Right hindlimb (tissue), 1 donor: ENCODE measurements around the gene SORCS2.

Experiments
- DNase-seq: peaks from one replicate; pipeline ENCODE4 v3.0.0-alpha.2; 2018

The SORCS2 gene

DNA sequence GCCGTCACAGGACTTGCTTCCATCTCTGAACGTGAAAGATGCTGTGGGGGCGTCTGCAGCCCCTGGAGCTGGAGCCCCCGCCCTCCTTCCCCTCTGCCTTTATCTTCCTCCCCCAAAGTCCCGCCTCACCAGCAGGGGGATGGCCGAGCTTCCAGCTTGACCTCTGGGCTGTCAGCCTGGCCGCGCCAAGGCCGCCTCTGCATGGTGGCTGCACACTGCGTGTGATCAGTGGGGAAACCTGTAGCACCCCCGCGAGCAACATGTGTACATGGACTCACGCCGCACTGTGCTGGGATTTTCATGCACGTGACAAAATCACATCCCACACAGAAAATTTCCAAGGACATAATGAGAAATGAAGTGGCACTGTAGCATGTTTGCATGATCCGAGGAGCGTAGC lies 268.9 kb downstream of the SORCS2 start:
- no peak for DNase-seq

DNA sequence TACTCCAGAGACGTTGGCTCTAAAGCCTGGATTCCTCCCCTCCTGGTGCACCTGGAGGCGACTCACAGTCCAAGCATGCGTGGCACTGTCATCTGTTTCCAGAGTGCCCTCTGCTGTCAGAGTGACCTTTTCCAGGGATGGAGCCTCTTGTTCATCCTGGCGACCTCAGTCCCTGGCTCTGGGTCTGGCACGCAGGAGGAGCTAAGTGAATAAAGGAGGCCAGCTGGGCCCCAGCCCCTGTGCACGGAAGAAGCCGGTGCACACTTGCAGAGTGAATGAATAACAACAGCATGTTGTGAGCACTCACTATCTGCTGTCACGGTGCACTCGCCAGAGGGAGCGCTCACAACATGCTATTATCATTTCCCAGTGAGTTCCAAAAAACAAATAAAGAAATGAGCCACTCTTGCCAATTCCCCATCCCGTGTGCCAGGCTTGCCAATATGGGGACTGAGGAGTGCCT lies 270.2 kb downstream of the SORCS2 start:
- peak; percentile 47 for DNase-seq

DNA sequence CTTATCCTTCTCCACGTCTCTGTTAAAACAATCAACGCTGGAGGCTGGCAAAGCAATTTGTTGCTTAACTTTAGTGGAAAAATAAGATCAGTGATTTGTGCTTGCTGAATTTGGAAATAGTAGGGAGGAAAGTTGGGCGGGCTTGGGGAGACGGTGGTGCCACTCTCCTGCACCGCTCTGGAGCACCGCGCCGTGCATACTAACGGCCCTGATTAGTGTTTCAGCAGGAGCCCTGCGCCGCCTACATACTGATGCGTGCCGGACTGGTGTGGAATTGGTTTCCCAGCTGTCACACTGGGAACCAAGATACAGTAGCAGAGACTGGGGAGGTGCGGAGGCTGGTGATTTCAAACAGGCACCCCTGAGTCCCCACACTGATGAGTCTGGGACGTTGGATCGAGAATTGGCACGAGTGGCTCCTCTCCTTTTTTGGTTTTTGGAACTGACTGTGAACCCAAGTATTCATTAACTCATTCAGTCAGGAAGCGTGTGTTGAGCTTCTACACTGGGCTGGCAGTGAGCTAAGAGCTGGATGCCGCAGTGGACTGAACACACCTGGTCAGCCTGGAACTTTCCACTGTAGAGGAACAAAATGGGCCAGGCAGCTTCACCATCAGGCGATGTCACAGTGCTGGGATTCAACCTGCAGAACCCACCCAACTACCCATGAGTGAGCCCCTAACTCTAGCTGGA lies 271.4 kb downstream of the SORCS2 start:
- DNase-seq: peak; percentile 86

DNA sequence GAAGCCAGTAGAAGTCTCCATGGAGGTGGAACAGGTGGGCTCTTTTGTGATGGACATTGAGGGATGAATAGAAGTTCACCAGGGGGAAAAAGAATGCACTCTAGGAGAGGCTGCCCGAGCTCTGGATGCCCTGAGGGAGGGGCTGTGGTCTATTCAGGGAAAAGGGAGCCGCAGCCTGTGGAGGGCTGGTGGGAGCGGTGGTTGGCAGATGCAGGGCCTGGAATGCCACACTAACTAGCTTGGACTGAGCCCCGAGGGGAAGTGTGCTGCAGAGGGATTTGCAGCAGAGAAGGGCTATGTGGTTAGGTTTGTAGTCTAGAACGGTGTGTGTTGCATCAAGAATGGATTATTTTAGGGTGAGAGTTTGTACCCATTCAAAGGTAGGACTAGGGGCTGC lies 271.9 kb downstream of the SORCS2 start:
- no peak for DNase-seq

DNA sequence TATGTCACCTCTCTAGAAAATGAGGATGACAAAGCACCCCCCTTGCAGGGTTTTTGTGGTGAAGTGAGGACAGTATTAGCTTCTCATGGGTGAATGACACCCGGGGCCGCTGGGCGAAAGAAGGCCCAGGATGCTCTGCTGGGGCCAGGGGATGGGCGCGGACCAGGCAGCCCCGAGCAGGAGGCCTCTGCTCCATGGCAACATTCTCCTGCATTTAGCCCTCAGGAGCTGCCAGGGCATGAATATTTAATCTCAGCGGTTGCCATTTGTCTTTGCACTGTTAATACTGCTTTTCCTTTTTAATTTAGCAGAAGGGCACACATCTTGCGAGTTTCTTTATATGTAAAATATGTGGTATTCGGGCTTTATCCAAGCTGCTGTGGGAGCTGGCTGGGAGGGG lies 272.7 kb downstream of the SORCS2 start:
- DNase-seq: no peak

DNA sequence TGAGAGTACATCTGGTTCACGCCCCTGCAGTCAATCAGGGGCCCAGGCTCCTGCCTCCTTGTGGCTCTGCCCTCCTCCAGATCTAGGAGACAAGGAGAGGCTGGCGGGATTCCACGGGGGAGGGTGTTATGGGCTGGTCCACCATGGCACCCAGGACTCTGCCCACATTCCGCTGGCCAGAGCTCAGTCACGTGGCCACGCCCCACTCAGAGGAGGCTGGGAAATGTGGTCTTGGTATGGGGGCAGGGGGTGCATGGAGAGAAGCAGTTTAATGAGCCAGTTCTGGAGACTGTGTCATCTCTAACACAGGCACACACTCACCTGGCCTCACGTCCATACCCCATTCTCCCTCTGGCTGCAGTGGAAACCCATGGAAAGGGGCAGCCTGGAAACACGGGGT lies 273.9 kb downstream of the SORCS2 start:
- no peak for DNase-seq

DNA sequence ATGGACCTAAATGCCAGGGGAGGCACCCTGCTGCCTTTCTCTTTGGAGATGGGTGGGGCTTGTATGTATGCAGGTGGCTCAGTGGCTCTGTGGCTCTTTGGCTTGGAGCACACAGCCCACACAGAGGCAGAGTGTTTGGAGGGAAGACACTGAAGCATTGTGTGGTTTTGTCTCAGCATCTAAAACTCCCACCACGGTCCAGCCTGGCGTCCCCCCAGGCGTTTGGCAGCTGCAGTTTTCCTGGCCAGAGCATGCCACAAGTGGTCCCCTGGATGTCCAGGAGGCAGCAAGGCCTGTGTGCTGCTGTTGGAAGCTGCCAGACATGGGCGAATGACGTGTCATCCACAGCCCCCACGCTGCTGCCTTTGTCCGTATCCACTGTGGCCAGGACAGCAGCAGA lies 274.6 kb downstream of the SORCS2 start:
- DNase-seq: no peak

DNA sequence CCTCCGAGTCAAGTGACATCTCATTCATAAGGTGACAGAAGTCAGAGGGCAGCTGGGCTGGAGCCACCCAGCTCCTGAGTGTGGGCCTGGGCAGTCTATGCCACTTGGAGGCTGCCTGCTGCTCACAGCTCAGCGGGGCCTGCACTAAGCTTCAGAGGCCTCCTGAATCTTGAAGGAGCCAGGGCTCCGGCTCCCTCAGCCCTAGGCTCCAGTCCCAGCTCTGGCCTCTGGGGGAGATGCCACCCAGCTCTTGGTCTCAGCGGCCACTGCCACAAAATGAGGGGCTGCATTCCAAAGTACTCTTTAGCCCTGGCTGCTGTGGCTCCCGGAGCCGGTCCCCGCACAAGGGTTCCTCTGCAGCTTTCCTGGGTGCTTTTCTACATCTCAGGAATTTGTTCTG lies 275.1 kb downstream of the SORCS2 start:
- no peak for DNase-seq

DNA sequence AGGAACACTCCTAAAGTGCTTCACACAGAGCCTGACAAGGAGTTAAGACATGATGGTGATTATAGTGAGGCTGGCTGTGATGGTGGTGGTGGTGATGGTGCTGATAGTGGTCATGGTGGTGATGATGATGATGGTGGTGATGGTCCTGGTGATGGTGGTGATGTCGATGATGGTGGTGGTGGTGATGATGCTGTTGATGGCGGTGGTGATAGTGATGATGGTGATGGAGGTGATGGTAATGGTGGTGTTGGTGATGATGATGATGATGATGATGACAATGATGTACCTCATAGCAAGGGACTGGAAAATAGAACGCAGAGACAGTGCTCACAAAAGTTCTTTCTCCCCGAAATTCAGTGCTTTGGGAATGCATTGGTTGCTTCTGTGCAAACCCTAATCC lies 276.7 kb downstream of the SORCS2 start:
- no peak for DNase-seq

DNA sequence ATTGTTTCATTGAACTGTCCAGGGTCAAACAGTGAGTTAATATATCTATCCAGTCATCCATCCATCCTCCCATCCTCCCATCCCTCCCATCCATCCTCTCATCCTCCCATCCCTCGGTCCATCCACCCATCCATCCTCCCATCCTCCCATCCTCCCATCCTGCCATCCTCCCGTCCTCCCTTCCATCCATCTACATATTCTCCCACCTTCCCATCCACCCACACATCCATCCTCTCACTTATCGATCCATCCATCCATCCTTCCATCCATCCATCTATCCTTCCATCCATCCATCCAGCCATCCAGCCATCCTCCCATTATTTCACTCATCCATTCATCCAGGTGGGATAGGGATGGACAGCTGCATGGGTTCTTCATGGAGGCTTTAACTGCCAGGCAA lies 277.8 kb downstream of the SORCS2 start:
- no peak for DNase-seq

DNA sequence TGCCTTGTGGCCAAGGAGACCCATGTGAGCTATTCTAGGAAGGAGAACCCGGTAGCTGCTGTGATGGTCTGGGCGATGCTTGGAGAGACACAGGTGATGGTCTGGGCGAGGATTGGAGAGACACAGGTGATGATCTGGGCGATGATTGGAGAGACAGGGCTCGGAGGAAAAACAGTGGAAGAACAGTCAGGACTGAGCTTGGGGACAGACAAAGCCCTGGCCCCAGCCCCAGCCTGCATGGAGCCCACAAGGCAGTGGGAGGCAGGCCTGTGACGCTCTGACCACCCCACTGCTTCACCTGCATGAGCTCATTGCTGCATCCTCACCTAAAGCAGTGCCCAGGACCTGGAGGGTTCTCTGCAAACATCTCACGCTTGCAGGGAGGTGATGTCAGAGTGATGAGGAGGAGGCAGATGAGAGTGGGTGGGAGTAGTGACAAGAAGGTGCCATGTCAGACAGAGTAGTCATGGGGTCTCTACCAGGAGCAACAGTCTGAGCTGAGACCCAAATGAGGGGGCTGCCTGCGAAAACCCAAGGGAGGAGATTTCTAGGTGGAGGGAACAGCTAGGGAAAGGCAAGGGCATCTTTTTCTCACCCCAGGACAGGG lies 278.3 kb downstream of the SORCS2 start:
- no peak for DNase-seq

DNA sequence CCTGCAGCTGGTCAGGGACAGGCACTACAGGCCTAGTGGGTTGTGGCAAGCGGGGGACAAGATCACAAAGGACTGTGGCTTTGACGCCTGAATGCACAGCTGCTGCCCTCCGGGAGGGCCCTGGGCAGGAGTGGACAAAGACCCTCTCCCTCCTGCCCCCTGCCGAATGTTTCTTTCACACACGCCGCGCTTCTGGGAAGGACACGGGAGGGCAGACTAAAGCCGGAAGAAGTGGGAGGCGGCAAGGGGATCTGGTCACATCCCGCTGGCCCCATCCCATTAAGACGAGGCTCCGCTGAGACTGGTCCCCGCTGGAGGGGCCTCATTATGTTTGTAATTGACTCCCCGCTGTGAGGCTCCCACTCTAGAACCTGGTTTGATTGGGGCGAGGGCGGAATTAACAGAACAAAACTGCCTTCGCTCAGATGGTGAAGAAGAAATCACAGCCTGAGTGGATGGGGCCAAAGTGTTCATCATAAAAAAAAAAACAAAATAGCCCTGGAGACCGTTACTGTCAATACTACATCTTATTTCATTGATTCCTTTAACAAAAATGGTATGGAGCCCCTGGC lies 280.2 kb downstream of the SORCS2 start:
- no peak for DNase-seq

DNA sequence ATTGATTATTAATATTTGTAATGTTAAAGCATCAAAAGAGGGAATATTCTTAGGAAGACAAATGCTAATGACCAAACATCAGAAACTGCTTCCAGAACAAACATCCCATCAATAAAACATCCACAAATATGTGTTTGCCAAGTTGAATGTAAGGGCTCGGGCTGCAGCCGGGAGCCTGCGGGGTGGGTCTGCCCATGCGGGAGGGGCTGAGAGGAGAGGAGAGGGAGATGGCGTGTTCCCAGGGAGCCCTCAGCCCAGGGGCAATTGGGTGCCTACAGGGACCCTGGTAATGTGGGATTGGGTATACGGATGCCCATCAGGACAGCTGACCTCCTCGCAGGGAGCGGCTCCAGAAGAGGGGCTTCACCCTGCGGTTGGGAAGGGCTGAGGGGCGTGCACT lies 280.7 kb downstream of the SORCS2 start:
- DNase-seq: no peak

DNA sequence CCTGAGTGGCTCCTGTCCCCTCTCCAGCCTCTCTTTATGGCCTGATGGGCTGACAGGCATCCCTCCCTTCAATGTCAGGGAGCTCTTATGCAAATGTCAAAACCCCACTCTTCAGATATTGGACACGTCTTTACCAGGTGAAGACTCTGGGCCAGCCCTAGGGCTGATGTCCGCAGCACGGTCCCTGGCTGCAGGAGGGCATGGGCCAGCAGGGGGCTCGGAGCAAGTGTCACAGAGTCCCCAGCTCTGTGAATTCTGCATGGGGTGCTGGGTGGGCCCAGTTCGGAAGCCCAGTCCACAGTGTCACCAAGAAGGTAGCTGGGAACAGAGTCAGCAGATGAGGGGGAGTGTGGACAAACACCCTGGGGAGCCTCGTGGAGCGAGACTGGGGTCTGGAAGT lies 282.0 kb downstream of the SORCS2 start:
- DNase-seq: no peak

DNA sequence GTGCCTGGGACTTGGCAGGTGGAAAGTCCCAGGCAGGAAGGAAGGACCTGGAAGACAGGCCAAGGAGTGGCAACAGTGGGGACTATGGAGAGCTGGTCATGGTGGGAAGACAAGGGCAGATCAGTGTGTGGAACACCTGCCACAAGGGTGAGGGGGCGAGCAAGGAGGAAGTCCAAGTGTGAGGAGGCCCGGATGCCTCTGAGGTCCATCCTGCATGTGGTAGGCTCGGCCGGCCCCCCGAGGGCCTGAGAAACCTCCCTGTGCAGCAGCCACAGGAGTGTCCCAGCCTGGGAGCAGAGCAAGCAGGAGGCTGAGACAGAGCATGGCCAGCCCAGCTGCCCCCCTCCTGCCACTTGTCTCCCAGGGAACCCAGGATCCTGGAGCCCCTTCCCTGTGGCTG lies 282.9 kb downstream of the SORCS2 start:
- DNase-seq: no peak

DNA sequence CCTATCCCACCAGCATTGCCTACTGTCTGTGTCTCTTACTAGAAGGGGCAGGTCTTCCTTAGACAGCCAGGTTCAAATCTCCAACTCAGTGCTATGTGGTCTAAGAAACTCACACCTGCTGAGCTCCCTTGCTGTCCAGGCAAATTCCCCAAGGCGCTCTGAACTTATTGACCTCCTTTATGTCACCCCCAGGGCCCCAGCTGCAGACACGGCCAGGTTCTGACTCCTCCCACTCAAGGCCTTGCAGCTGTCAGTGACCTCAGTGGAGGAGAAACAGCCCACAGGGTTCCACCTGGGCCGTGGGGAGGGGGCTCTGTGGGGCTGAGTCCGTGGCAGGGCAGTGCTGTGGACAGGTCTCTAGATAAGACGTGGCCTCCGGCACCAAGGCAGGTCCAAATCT lies 284.5 kb downstream of the SORCS2 start:
- no peak for DNase-seq

DNA sequence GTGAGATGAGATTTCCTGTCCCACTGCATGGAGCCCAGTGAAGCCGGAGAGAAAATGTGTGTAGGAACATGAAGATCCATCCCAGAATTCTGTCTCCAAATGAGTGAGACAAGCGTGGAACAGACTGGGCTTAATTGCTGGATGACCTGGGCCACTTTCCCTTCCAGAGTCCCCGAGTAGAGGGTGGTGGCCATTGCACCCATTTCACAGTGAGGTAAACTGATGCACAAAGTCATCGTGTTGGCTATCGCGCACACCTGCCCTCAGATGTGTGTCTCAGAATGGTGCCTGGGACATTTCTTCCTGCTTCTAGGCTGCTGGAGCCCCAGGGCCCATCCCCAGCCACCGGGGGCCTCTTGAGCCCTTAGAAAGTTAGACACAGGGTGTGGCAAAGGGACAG lies 285.4 kb downstream of the SORCS2 start:
- DNase-seq: no peak

DNA sequence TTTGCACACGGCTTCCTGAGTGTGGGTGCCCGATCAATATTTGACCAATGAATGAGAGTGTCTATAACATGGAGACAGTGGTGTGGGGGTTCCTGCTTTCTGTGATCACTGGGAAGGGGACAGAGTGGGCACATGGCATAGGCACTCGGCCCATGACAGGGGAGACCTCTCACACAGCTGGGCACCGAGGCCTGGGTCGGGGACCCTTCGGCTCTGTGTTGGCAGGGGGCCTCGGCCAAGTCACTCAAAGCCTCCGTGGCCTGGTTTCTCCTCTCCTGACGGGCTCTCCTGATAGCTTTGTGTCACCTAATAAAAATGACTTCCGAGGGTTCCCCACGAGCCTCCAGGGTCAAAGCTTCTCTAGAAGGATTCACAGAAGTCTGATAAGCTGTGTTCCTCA lies 286.3 kb downstream of the SORCS2 start:
- DNase-seq: no peak

DNA sequence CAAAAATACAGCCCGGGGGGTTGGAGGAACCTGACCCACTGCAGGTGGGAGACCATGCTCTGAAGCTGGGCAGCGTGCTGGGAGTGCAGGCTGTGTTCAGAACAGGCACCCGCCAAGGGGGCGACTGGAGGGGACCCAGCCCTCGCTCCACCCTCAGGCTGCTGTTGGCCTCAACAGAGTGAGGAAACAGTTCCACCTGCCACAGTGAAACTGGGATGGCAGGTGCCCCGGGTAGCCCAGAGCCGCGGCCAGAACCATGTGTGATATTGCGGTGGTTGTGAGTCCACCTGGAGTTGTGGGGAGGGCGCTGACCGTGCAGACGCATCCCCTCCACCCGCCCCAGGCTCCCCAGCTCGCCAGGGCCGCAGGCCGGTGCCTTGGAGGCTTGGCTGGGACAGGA lies 288.1 kb downstream of the SORCS2 start:
- DNase-seq: no peak

DNA sequence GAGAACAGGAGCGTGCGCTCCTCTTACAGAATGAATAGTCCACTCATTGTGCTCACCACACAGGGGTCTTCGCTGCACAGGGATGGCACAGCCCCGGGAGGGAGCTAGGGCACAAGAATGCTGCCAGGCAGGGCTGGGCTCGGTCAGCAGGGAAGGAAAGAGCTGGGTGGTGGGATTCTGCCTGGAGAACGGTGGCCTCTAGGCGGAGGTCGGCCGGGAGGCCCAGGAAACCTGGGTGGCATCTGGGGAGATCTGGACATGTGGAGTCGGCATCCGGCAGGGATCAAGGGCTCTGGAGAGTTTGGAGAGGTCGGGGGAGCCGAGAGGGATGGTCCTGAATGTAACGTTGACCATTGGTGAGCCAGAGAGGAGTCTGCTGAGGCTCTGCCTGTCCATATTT lies 288.9 kb downstream of the SORCS2 start:
- no peak for DNase-seq

DNA sequence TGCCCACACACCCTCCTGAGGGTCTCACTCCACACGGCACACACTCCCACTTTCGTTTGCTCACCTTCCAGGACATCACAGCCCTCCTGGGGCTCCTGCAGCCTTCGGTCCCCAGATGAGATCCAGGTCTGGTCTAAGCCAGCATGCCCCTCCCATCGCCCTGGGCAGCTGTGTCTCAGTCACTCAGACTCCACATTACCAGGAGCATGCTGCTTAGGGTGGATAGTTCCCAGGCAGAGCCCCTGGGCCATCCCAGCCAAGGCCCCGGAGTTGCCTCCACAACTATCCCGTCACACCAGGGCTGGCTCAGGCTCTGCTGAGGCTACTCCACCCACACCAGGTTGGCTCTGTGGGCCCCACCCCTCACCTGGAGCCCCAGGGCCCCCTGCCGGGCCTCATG lies 292.8 kb downstream of the SORCS2 start:
- DNase-seq: no peak

DNA sequence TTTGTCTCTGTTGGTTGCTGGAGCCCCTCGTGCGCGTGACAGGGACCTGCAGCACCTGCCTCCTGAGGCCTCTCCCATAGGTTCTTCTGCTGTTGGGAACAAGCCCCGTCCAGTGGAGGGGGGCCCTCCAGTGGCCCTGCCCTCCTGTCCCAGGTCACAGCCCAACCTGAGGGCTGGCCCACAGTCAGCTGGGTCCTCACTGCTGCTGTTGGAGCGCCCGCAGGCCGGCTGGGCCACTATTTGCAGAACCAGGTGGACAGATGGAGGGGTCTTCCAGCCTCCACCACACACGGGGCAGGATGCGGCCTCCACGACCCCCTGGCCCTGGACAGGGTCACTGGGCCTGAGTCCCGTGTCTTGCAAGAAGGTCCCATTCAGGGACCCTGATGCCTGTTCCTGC lies 293.8 kb downstream of the SORCS2 start:
- DNase-seq: no peak

DNA sequence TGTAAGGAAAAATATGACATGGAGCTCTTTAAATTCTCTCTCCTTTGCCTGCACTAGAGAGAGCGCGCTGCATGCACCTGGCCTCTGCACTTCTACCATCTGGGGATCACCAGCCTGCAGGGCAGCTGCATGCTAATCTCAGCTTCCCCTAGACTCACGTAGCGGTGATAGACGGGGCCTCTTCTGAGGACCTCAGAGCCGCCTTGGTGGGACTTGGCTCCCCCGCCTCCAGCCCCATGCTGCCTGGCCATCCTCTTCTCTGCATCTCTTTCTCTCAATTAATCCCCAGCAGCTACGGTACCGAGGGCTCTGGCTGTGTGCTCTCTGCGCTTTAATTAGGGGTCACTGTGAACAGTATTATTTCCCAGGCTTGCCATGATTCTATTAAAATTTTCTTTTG lies 295.2 kb downstream of the SORCS2 start:
- no peak for DNase-seq

DNA sequence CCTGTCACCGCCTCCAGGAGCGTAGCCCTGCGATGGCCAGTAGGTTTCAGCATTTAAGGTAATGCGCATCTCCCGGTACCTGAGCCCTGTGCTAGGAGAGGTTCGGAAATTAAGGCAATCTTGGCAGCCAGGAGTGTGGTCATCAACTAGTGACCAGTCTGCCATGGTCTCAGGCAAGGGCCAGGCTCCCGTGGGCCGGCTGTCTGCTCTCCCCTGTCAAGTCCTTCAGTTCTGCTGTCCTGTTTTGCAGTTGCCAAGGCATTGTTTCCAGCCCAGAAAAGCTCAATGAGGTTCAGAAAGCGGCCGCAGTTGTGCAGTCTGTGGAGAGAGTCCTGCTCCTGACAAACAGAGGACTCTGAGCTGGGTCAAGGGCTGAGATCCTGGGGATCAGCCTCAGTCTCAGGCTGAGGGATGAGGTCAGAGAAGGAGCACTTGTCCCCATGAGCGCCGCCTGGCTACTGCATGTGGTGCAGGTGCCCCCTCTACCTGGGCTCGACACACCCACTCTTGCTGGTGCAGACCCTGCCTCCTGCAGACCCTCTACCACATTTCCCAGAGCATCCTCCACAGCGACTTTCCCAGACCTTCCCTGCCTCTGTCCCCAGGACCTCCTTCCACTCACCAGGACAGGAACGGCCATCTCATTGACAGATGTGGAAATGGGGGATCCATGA lies 295.8 kb downstream of the SORCS2 start:
- no peak for DNase-seq
